GM13976 (cell line): ENCODE results near the gene CIZ1.

Experiments used
- DNase-seq: peaks from one replicate; pipeline ENCODE4 v3.0.0; 2012; ENCODE audit warnings: low spot score
- CTCF ChIP-seq: IDR thresholded peaks from 2 replicates; pipeline ENCODE4 v1.5.1; 2012; ENCODE audit warnings: borderline replicate concordance, mild to moderate bottlenecking; ENCODE audit not compliant: insufficient read depth; ENCODE audit errors: extremely low read depth, missing control alignments, control extremely low read depth
- in situ Hi-C: fragments of 300-500 bp; cut with MboI; formaldehyde crosslinking; loops from one replicate; pipeline ENCODE4 v1.12.0; 2022; ENCODE audit warnings: low sequenced_read_pairs, mixed read lengths, inconsistent platforms; ENCODE audit not compliant: unreplicated experiment

Gene CIZ1

GRCh38 chr9:128117613-128118471 lies 73.5 kb downstream of the CIZ1 start:
- peak; percentile 100 for TF ChIP-seq CTCF
- peak; percentile 93 for DNase-seq
- in situ Hi-C loops = no loop called here

- in situ Hi-C loops = no loop called here
- TF ChIP-seq CTCF = no peak
Observed at GRCh38 chr9:128116104-128117083, 75.0 kb downstream of the CIZ1 start.

More at GRCh38 chr9:128116104-128117083, 75.0 kb downstream of the CIZ1 start:
- DNase-seq = no peak
